Left lobe of liver (tissue), 2 donors: ENCODE measurements around the gene TMEM120A. TPM values are rescaled to one million over a fixed set of nuclear protein-coding genes. Genes with fewer than 3 reads are reported as not detected.

Source experiments
- ATAC-seq: fragments of 200-7000 bp; cut with Tn5 transposase; one replicate; pipeline ENCODE4 v1.9.1; 2020; ENCODE audit warnings: mild to moderate bottlenecking, moderate library complexity
- DNase-seq: peaks from one replicate; pipeline ENCODE4 v3.0.0-alpha.2; 2020; ENCODE audit warnings: low spot score
- total RNA-seq: library from RNA; stranded (reverse); gene quantifications from one replicate; pipeline ENCODE4 v1.2.1, GENCODE V29; 2021
- donor health status: DM: no; HTN: no; CAD: no; lungs with moderate emphysema.
- donor health status: DM: no; HTN: yes; CAD: no.

The TMEM120A gene
- total RNA-seq, 1 donor from 2014 or later: 79.6 TPM

- DNase-seq (no peak), ATAC-seq (no peak)
Observed at GRCh38 chr7:75981453-75982305, 12.7 kb downstream of the TMEM120A start.

DNA sequence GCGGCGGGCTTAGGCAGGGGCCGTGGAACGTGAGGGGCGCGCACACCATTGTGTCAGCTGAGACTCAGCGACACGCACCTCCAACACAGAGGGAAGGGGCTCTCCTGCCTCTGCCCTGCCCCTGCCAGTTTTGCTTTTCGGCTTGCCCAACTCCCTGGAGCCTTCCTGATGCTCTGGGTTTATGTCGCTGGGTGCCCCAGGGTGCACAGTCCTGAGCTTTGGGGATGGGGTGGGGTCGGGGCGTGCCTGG is 13.3 kb downstream of the TMEM120A start:
- ATAC-seq (no peak), DNase-seq (no peak)

DNA sequence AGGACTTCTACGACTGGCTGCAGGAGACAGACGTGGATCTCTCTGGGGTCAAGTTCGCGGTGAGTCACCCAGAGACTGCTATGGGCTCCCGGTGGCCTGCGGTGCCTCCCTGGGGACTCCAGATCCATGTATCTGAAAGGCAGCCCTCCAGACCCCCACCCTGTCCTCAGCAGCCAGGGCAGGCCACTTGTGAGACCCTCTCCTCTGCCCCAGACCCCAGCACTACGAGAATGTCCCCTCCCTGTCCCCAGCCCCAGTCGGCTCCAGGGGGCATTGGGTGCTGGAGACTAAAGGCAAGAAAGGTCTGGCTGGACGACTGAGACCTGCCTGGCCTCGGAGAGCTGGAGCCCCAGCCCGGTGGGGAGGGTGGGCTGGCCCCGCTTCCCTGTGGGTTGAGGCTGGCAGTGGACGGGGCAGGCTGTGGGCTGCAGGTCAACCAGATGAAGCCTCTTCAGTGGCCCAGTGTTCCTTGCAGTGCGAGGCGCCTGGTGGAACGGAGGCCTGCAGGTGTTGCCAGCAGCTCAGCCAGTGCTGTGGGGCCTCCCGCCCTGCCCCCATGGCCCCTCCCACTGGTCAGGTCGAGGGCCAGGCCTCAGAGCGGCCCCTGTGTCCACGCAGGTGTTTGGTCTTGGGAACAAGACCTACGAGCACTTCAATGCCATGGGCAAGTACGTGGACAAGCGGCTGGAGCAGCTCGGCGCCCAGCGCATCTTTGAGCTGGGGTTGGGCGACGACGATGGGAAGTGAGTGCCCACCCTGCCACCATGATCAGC is 13.8 kb downstream of the TMEM120A start:
- ATAC-seq (peak; percentile 9), DNase-seq (peak; percentile 58)

DNA sequence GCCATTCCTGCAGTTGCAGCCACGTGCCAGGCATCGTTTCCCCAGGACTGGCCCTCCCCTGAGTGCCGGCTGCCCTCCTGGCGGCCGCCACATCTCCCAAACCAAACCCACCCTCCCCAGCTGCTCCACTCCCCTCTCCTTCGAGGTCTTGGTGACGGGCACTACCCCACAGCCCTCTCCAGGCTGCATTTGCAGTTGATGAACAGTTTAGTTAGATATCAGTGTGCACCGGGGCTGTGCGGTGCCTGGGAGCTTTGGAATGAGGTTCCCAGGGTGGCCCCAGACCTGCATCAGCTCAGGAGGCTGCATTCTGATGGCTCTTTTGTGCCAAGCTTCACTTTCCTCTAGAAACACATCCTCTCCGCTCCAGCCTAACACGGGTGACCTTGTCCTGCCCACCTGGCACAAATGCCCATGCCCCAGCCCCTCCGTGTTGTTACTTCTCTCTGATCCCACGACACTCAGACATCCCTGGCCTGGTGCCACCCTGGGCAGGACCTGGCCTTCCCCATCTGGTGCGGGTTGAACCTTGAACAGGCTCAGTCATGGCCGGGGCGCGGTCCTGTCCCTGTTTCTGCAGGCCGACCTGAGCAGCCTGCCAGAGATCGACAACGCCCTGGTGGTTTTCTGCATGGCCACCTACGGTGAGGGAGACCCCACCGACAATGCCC is 14.5 kb downstream of the TMEM120A start:
- DNase-seq: peak; percentile 95
- peak; percentile 72 for ATAC-seq

DNA sequence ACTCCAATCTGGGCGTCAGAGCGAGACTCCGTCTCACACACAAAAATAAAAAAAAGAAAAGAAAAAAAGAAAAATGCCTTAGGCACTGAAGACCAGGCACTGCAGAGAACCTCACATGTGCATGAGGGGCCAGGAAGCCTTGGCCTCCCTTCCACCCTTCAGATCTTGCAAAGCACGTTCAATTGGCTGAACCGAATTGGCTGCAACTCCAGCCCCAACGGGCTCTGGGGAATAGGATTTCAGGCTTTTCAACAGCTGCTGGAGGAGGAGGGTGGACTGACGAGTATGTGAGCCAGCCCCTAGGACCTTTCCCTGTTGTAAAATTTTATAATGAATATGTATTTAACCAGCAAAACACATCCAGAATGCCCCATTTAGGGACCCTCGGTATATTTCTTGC is 16.7 kb downstream of the TMEM120A start:
- DNase-seq: no peak

DNA sequence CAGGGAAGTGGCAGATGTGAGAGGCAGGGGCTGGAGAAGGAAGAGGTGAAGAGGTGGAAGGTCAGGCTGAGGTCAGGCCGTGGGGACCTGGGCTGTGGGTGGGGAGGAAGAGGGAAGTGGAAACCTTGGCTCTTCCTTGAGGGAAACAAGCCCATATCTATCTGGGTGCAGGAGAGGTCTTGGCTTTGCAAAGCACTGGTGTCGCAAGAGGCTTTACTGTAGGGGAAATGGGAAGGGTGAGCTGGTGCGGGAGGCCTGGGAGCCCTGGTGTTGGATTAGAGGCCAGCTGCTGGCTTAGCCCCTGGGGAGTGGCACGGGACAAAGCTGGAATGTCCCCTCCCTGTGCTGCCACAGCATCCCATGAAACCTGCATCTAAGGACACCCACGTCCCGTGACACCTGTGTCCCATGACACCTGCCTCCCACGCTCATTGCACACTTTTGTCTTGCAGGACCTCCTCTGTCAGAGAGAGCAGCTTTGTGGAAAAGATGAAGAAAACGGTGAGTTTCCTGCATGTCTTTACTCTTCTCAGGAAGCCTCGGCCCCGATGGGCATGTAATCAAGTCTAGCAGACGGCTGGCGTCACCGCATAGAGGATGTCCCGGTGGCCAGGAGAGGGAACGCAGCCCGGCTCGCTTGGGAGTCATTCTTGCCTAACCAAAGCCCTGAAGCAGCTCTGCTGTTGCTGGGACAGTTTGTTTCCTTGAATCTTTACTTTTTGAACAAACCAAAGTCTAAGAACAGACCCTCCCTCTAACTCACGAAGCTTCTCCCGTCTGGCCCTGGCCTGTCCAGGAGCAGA is 22.2 kb downstream of the TMEM120A start:
- peak; percentile 69 for DNase-seq
- peak; percentile 38 for ATAC-seq

More for the DNA sequence above, 16.7 kb downstream of the TMEM120A start:
- ATAC-seq: no peak

DNA sequence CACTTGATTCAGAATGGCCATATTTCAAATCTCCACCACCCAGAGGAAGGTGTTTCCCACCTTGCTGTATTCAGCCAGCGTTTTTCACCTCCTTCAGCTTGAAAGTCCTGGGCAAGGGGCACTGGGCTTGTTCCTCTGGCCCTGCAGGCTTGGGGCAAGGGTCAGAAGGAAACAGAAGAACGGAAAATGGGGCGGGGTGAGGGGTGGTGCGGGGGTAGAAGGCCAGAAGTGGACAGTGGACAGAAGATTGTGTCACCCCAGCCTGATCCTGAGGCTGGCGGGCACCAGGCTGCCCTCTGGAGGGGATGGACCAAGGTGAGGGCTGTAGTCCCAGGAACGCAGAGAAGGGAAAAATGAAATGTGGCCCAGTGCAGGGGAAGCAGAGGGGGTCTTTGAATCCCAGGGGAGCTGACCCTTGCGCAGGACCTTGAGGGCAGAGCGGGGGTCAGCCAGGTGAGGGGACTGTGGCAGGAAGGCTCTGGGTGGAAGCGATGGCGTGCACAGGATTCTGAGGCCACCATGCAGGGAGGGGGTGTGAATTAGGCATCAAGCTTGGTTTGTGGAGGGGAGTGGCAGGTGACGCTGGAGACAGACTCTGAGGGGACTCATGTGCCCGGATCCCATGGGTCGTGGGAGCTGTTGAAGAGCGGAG is 23.0 kb downstream of the TMEM120A start:
- ATAC-seq (peak; percentile 59), DNase-seq (peak; percentile 89)

GRCh38 chr7:75969704-75970498 is 24.5 kb downstream of the TMEM120A start:
- no peak for ATAC-seq
- DNase-seq: no peak

- ATAC-seq: peak; percentile 20
- DNase-seq: peak; percentile 70
Observed at GRCh38 chr7:75969182-75969581, 25.2 kb downstream of the TMEM120A start.

DNA sequence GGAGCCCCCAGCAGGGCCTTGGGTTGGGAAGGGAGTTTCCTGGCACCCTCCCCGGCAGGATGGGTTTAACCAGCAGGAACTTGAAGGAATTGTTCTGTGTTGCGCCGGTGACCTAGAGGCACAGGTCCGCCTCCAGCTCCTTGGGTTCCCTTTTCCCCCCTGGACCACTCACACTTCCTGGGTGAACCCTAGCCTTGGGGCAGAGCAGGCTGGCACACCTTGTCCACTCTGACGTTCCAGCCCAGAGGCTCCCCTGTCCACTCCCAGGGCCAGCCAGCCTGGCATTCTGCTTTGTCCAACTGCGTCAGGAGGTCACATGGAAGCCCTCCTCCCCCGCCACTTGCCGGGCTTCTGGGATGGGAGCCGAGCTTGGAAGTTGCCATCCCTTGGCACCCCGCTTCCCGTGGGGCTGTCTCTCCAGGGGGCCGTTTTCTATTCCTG is 25.8 kb downstream of the TMEM120A start:
- DNase-seq (peak; percentile 86), ATAC-seq (peak; percentile 53)

GRCh38 chr7:75968012-75968411 is 26.4 kb downstream of the TMEM120A start:
- peak; percentile 55 for DNase-seq
- ATAC-seq: peak; percentile 0

- DNase-seq: no peak
- no peak for ATAC-seq
Observed at GRCh38 chr7:75967487-75967997, 26.9 kb downstream of the TMEM120A start.

GRCh38 chr7:75967055-75967454 is 27.3 kb downstream of the TMEM120A start:
- ATAC-seq (no peak), DNase-seq (no peak)

DNA sequence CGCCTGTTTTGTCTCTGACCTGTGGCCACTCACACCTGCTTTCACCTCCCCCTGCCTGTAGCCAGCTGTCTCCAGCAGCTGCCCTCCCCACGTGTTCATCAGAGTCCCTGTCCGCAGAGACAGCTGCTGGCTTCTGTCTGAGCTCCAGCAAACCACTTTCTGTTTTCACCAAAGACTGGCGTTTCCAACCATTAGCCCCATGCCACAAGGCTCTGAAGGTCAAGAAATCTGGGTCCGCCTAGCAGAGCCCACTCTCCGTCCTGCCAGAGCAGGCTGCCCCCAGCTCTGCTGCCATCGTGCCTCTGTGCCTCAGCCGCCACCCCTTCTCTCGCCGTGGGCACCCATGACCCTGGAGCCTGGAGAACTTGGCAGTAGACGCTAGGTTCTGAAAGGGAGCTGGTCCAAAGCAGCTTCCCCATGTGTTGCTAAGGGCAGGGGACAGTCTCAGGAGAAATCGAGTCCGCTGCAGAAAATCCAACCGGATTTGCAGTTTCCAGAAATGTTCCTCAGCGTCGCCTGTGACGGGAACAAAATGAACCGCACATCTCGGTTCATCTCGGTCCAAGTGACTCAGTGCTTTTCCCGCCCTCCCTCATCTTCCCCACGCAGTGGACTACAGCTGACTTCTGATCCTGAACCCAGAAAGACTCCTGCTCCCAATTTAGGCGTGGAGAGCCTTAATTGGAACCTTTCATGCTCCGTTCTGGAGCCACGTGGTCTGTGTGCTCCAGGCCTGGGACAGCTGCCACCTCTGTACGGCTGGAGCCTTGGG is 28.0 kb downstream of the TMEM120A start:
- peak; percentile 63 for DNase-seq
- ATAC-seq: peak; percentile 35

DNA sequence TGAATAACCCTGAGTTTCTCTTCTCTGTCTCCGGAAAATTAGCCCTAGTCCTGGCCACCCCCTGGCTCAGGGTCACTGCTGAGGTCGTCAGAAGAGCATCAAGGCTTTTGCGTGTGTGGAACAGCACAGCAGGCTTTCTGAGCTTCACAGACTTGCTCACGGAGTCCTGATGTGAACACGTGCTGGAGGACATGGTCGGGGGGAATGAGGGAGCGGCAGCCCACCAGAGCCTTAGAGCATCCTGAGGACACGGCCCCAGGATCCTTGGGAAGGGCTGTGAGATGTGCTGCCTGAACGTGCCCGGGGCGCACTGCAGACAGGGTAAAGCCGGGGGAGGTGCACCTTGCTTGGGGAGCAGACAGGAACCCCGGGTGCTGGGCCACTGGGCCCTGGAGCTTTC is 28.8 kb downstream of the TMEM120A start:
- ATAC-seq (peak; percentile 1), DNase-seq (no peak)

GRCh38 chr7:75963381-75963995 is 30.9 kb downstream of the TMEM120A start:
- ATAC-seq: no peak
- DNase-seq: no peak

GRCh38 chr7:75962607-75963380 is 31.6 kb downstream of the TMEM120A start:
- DNase-seq (peak; percentile 59), ATAC-seq (no peak)
